AG04450 (cell line): ENCODE results near the gene TAF4. TPM values are rescaled to one million over a fixed set of nuclear protein-coding genes. Genes with fewer than 3 reads are reported as not detected.

Source experiments
- CTCF ChIA-PET: fragments of 300-600, 350-600 bp; formaldehyde crosslinking; extraction: SDS; loops from one replicate; lab custom pipeline; 2022; ENCODE audit warnings: antibody characterized with exemption, inconsistent platforms; lab: Charles Lee
- POLR2A ChIA-PET: fragments of 350-600 bp; formaldehyde crosslinking; extraction: SDS; loops from one replicate; lab custom pipeline; 2021; ENCODE audit warnings: antibody characterized with exemption, inconsistent platforms; lab: Yijun Ruan, JAX
- DNase-seq: peaks from one replicate; pipeline ENCODE4 v3.0.0-alpha.2; 2011; ENCODE audit warnings: low read depth, low spot score
- H3K27ac ChIP-seq: one replicate; pipeline ENCODE4 v1.5.1; 2012; ENCODE audit warnings: low read depth, low read length, control low read depth
- H3K27me3 ChIP-seq: one replicate; pipeline ENCODE4 v1.6.0; 2012; ENCODE audit warnings: low read length; ENCODE audit not compliant: control insufficient read depth, insufficient read depth
- H3K4me3 ChIP-seq: 2 replicates; pipeline ENCODE4 v1.5.1; 2011; ENCODE audit warnings: mild to moderate bottlenecking, low read depth, low read length, control low read depth
- H3K9me3 ChIP-seq: 2 replicates; pipeline ENCODE4 v1.5.1; 2012; ENCODE audit warnings: low read length; ENCODE audit not compliant: control insufficient read depth, insufficient read depth
- polyA plus RNA-seq: library from polyadenylated mRNA; depleted of rRNA; stranded (reverse); fragments of >200 nt; gene quantifications from 2 replicates; pipeline ENCODE4 v1.2.3, GENCODE V29; 2011
- TF ChIP-seq, protein P1 (sequence below): IDR thresholded peaks from 2 replicates; pipeline ENCODE4 v1.5.1; 2011; ENCODE audit warnings: low read depth, low read length, control low read depth, inconsistent platforms

Gene TAF4
- polyA plus RNA-seq, 1 experiment = 2.7 TPM

DNA sequence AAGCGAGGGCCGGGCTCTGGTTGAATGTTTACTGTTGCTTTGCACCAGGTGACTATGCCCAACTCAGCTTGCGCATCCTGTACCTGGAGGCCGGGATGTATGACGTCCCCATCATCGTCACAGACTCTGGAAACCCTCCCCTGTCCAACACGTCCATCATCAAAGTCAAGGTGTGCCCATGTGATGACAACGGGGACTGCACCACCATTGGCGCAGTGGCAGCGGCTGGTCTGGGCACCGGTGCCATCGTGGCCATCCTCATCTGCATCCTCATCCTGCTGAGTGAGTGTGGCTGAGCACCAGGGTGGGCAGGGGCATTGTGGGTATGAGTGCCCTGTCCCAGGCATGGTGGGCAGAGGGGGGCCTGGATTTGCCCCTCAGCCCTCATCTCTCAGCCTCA lies 136.1 kb downstream of the TAF4 start:
- ChIA-PET CTCF (no interaction called here), POLR2A (no interaction called here)
- Histone ChIP-seq H3K27me3 (no peaks in the 10 kb centered on the region), H3K27ac (no peak overlapping the region), H3K4me3 (no peak overlapping the region), H3K9me3 (peaks cover 29% of the 10 kb centered on the region; the same call in 1 of the 2 replicates)
- TF ChIP-seq, protein P1, sequence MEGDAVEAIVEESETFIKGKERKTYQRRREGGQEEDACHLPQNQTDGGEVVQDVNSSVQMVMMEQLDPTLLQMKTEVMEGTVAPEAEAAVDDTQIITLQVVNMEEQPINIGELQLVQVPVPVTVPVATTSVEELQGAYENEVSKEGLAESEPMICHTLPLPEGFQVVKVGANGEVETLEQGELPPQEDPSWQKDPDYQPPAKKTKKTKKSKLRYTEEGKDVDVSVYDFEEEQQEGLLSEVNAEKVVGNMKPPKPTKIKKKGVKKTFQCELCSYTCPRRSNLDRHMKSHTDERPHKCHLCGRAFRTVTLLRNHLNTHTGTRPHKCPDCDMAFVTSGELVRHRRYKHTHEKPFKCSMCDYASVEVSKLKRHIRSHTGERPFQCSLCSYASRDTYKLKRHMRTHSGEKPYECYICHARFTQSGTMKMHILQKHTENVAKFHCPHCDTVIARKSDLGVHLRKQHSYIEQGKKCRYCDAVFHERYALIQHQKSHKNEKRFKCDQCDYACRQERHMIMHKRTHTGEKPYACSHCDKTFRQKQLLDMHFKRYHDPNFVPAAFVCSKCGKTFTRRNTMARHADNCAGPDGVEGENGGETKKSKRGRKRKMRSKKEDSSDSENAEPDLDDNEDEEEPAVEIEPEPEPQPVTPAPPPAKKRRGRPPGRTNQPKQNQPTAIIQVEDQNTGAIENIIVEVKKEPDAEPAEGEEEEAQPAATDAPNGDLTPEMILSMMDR = no peak
- DNase-seq = no peak

DNA sequence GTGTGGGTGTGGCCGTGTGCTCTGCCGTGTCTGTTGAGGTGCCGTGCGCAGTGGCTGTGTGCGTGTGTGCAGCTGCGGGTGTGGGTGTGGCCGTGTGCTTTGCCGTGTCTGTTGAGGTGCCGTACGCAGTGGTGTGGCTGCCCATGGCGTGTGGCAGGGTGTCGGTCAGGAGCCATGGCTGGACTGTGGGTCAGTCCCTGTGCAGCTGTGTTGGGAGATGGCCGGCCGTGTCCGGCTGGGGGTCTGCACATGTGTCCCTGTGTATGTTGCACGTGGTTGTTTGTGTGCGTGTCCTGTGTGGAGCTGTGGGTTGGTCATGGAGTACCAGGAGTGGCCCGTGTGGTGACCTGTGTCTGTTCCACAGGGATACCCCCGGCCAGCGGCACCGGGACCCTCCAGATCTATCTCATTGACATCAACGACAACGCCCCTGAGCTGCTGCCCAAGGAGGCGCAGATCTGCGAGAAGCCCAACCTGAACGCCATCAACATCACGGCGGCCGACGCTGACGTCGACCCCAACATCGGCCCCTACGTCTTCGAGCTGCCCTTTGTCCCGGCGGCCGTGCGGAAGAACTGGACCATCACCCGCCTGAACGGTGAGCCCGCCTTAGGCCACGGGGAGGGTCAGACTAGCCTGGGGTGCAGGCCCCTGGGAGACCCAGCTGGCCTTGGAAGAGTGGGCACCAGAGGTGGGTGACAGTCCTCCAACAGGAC lies 137.7 kb downstream of the TAF4 start:
- CTCF ChIA-PET = interaction anchor here (0.8 kb wide), 1 partner anchor 41 kb away, joined by 4 read pairs; no protein-coding TSS in a partner anchor
- H3K27ac ChIP-seq = no peak overlapping the region
- peaks cover 29% of the 10 kb centered on the region; the same call in 1 of the 2 replicates for H3K9me3 ChIP-seq
- POLR2A ChIA-PET = no interaction called here
- H3K27me3 ChIP-seq = no peaks in the 10 kb centered on the region
- DNase-seq = no peak
- H3K4me3 ChIP-seq = no peak overlapping the region
- TF ChIP-seq, protein P1 = no peak

DNA sequence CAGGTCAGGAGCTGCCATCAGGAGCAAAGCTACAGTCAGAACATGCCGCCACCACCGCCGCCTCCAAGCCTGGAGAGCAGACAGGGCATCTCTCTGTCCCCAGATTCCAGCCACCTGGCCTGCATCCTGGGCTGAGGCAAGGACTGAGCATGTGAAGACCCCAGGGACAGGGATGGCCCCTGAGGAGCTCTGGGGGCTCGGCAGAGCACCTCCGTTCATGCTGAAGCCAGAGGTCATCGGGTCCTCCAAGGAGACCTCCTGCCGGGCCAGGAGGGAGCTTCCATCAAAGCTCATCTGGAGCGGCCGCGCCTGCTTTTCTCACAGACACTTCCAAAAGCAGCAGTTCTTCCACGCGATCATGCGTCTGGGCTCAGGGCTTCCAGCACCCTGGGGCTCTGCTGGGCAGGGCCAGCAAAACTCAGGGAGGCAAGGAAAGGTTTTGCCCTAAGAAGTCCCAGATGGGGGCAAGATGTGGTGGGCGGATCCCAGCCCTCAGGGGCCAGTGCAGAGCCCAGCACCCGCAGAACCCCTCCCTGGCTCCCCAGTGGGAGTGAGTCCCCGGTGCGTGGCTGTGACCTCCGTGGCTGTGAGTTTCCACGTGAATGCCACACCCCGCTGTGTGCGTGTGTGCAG lies 138.4 kb downstream of the TAF4 start:
- TF ChIP-seq, protein P1 = no peak
- H3K4me3 ChIP-seq = no peak overlapping the region
- no peak for DNase-seq
- ChIA-PET CTCF (interaction anchor here (0.8 kb wide), 1 partner anchor 40 kb away, joined by 4 read pairs; no protein-coding TSS in a partner anchor), POLR2A (no interaction called here)
- no peaks in the 10 kb centered on the region for H3K27me3 ChIP-seq
- no peak overlapping the region for H3K27ac ChIP-seq
- peaks cover 29% of the 10 kb centered on the region; the same call in 1 of the 2 replicates for H3K9me3 ChIP-seq

DNA sequence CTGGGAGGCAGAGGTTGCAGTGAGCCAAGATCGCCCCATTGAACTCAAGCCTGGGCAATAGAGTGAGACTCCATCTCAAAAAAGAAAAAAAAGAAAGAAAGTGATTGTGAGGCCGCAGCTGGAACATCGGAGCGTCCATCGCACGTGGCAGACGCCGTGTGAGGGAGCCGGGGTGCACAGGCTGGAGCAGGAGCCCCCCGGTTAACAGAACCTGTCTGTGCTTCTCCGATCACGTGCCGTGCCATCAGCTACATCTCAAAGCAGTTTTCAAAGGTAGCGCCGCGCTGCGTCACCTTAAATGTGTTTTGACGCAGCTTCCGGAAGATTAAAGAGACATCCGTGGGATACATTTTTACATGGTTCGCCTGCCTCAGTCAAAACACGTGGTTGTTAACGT lies 138.9 kb downstream of the TAF4 start:
- Histone ChIP-seq H3K4me3 (no peak overlapping the region), H3K27ac (no peak overlapping the region), H3K27me3 (no peaks in the 10 kb centered on the region), H3K9me3 (peaks cover 29% of the 10 kb centered on the region; the same call in 1 of the 2 replicates)
- CTCF ChIA-PET = interaction anchor here (0.8 kb wide), 1 partner anchor 40 kb away, joined by 4 read pairs; no protein-coding TSS in a partner anchor
- POLR2A ChIA-PET = no interaction called here
- TF ChIP-seq, protein P1 = no peak
- DNase-seq = no peak

DNA sequence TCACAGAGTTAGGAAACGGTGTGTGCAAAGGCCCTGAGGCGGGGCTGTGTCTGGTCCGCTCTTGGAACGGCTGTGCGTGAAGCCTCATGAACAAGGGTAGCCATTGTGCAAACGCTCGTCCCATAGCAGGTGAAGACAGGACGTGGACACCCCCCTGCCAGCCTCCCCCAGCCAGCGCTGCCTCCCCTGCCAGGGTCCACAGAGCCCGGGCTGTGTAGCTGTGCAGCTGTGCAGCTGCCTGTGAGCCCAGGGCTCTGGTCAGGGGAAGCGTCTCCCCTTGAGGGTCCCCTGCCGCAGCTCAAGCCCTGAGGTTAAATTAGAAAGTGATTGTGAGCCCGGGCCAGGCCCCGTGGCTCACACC lies 139.4 kb downstream of the TAF4 start:
- peaks cover 29% of the 10 kb centered on the region; the same call in 1 of the 2 replicates for H3K9me3 ChIP-seq
- ChIA-PET CTCF (no interaction called here), POLR2A (no interaction called here)
- no peak overlapping the region for H3K27ac ChIP-seq
- no peak for DNase-seq
- TF ChIP-seq, protein P1 = no peak
- no peak overlapping the region for H3K4me3 ChIP-seq
- H3K27me3 ChIP-seq = no peaks in the 10 kb centered on the region
